ENCODE results near the gene DEDD. TPM values are rescaled to one million over a fixed set of nuclear protein-coding genes. Genes with fewer than 3 reads are reported as not detected.

The DEDD gene
- total and polyA plus RNA-seq, 2 donors (not counting 1 experiment from before 2014, with no cell fraction given), result 21.6 to 40.3 TPM

DNA sequence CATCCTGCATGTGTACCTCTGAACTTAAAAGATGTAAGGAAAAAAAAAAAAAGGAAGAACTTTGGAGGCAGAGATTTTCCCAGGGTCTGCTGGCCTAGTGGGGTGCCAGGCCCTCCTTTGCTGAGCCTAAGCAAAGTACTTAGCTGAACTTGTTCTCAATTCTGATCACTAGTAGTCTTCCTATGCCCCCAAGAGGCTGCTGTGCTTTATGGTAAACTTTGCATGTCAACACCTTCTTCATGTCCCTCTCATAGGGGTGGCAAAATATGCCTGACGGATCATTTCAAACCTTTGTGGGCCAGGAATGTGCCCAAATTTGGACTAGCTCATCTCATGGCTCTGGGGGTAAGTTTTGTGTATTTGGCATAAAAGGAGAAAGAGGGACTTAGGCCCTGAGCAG is 25.4 kb upstream of the DEDD start:
- Histone ChIP-seq H4K20me1 (ENCODE audit: control insufficient read depth, extremely low read depth, insufficient read depth, low read length) (no peaks in the 10 kb centered on the region), H3K9ac (ENCODE audit: insufficient read depth, low read length) (no peak overlapping the region), H3K4me1 (ENCODE audit: control insufficient read depth, extremely low read depth, insufficient read depth, low read length) (peaks cover 7% of the 10 kb centered on the region), H3K27ac (ENCODE audit: insufficient read depth, low read length) (no peak overlapping the region), H3K9me3 (ENCODE audit: control insufficient read depth, insufficient read depth, low read depth, low read length) (no peaks in the 10 kb centered on the region), H3K27me3 (ENCODE audit: control insufficient read depth, insufficient read depth, low read length) (no peaks in the 10 kb centered on the region), H3K4me3 (replicated peaks in 1 of 4; ENCODE audit: control extremely low read depth in 1 of 4, insufficient read depth in 1 of 4, low read depth in 3 of 4, low read length in 4 of 4) (no peak overlapping the region), H3K36me3 (ENCODE audit: control insufficient read depth, insufficient read depth, low read length) (peaks cover 20% of the 10 kb centered on the region), H3K4me2 (ENCODE audit: extremely low read depth, insufficient read depth, low read length) (no peak overlapping the region), H2AFZ (ENCODE audit: low read length) (no peak overlapping the region), H3K79me2 (ENCODE audit: control insufficient read depth, insufficient read depth, low read length) (peaks cover 17% of the 10 kb centered on the region)
- no peak for DNase-seq (ENCODE audit: low read depth in 2 of 2)
- TF ChIP-seq EZH2 (IDR thresholded peaks at IDR 0.05; ENCODE audit: low read length, missing control alignments) (no peak), CTCF (conservative IDR thresholded peaks at IDR 0.05 in 1 of 2, IDR thresholded peaks at IDR 0.05 in 1 of 2; ENCODE audit: low read depth in 1 of 2, low read length in 2 of 2) (no peak)

- H3K4me3 ChIP-seq (replicated peaks in 1 of 4; ENCODE audit: control extremely low read depth in 1 of 4, insufficient read depth in 1 of 4, low read depth in 3 of 4, low read length in 4 of 4), result peak within 1 kb of the TSS; percentile 87 to 99 (median 96)
- no peaks in the 10 kb centered on the region for H3K9me3 ChIP-seq (ENCODE audit: control insufficient read depth, insufficient read depth, low read depth, low read length)
- H3K27ac ChIP-seq (ENCODE audit: insufficient read depth, low read length), result peak within 1 kb of the TSS; percentile 100
- no peaks in the 10 kb centered on the region for H4K20me1 ChIP-seq (ENCODE audit: control insufficient read depth, extremely low read depth, insufficient read depth, low read length)
- H3K27me3 ChIP-seq (ENCODE audit: control insufficient read depth, insufficient read depth, low read length), result no peaks in the 10 kb centered on the region
- no peaks in the 10 kb centered on the region for H3K4me1 ChIP-seq (ENCODE audit: control insufficient read depth, extremely low read depth, insufficient read depth, low read length)
- peak within 1 kb of the TSS; percentile 83 for H3K4me2 ChIP-seq (ENCODE audit: extremely low read depth, insufficient read depth, low read length)
- peaks cover 1% of the 10 kb centered on the region for H3K79me2 ChIP-seq (ENCODE audit: control insufficient read depth, insufficient read depth, low read length)
- H2AFZ ChIP-seq (ENCODE audit: low read length), result peak within 1 kb of the TSS; percentile 99
- DNase-seq (ENCODE audit: low read depth in 2 of 2), result peak; percentile 92 to 94
- peak within 1 kb of the TSS; percentile 99 for H3K9ac ChIP-seq (ENCODE audit: insufficient read depth, low read length)
- TF ChIP-seq CTCF (conservative IDR thresholded peaks at IDR 0.05 in 1 of 2, IDR thresholded peaks at IDR 0.05 in 1 of 2; ENCODE audit: low read depth in 1 of 2, low read length in 2 of 2), result no peak
- TF ChIP-seq EZH2 (IDR thresholded peaks at IDR 0.05; ENCODE audit: low read length, missing control alignments), result no peak
- H3K36me3 ChIP-seq (ENCODE audit: control insufficient read depth, insufficient read depth, low read length), result peaks cover 8% of the 10 kb centered on the region
Observed at GRCh38 chr1:161153682-161154337, 21.3 kb upstream of the DEDD start, which contains the start of gene UFC1. Gene UFC1 (plus strand): TSS chr1:161153978. CDS start chr1:161153998, 20 bp downstream.

- no peak for DNase-seq (ENCODE audit: low read depth in 2 of 2)
- Histone ChIP-seq H3K9ac (ENCODE audit: insufficient read depth, low read length) (no peak overlapping the region), H3K27me3 (ENCODE audit: control insufficient read depth, insufficient read depth, low read length) (no peaks in the 10 kb centered on the region), H4K20me1 (ENCODE audit: control insufficient read depth, extremely low read depth, insufficient read depth, low read length) (no peaks in the 10 kb centered on the region), H3K4me1 (ENCODE audit: control insufficient read depth, extremely low read depth, insufficient read depth, low read length) (no peaks in the 10 kb centered on the region), H3K4me3 (replicated peaks in 1 of 4; ENCODE audit: control extremely low read depth in 1 of 4, insufficient read depth in 1 of 4, low read depth in 3 of 4, low read length in 4 of 4) (peak overlapping the region; percentile 87 to 99 (median 96)), H3K9me3 (ENCODE audit: control insufficient read depth, insufficient read depth, low read depth, low read length) (no peaks in the 10 kb centered on the region), H3K36me3 (ENCODE audit: control insufficient read depth, insufficient read depth, low read length) (peaks cover 8% of the 10 kb centered on the region), H3K27ac (ENCODE audit: insufficient read depth, low read length) (peak overlapping the region; percentile 100), H3K79me2 (ENCODE audit: control insufficient read depth, insufficient read depth, low read length) (peaks cover 1% of the 10 kb centered on the region), H2AFZ (ENCODE audit: low read length) (peak overlapping the region; percentile 40), H3K4me2 (ENCODE audit: extremely low read depth, insufficient read depth, low read length) (peak overlapping the region; percentile 28)
- TF ChIP-seq CTCF (conservative IDR thresholded peaks at IDR 0.05 in 1 of 2, IDR thresholded peaks at IDR 0.05 in 1 of 2; ENCODE audit: low read depth in 1 of 2, low read length in 2 of 2) (no peak), EZH2 (IDR thresholded peaks at IDR 0.05; ENCODE audit: low read length, missing control alignments) (no peak)
Observed at GRCh38 chr1:161153176-161153575, 20.7 kb upstream of the DEDD start.
